OCI-LY3 (cell line): ENCODE results near the gene FBXO42.
A peak's percentile ranks its signal among the peaks of the same experiment; 100 is the strongest.

ENCODE experiments used
- H2AFZ ChIP-seq: fragments of 200-600, 300-600 bp; shearing (Covaris generic); 2 replicates; pipeline ENCODE4 v1.6.0; 2014; ENCODE audit warnings: antibody characterized with exemption, low read depth, low read length
- H3K27ac ChIP-seq: fragments of 200-600, 300-600 bp; sonication (generic); 2 replicates; pipeline ENCODE4 v1.5.1; 2014; ENCODE audit warnings: mild to moderate bottlenecking, low read length, moderate library complexity, mixed read lengths
- H3K27me3 ChIP-seq: fragments of 200-600, 300-600 bp; sonication (generic); 2 replicates; pipeline ENCODE4 v1.6.1; 2014; ENCODE audit warnings: low read depth, low read length, mixed read lengths
- H3K36me3 ChIP-seq: fragments of 200-600, 300-600 bp; sonication (generic); replicated peaks from 2 replicates; pipeline ENCODE3; 2014; ENCODE audit warnings: low read depth, low read length, mixed read lengths
- H3K4me1 ChIP-seq: fragments of 300-600, 200-600 bp; sonication (generic); 2 replicates; pipeline ENCODE4 v1.6.1; 2014; ENCODE audit warnings: low read length, mixed read lengths
- H3K4me2 ChIP-seq: fragments of 200-600, 300-600 bp; sonication (generic); 2 replicates; pipeline ENCODE4 v1.6.1; 2014; ENCODE audit warnings: low read length, mixed read lengths
- H3K4me3 ChIP-seq: fragments of 300-600, 200-600 bp; sonication (generic); 2 replicates; pipeline ENCODE4 v1.5.1; 2014; ENCODE audit warnings: antibody characterized with exemption, mild to moderate bottlenecking, low read length, moderate library complexity
- H3K79me2 ChIP-seq: fragments of 300-600, 200-600 bp; shearing (Covaris generic); 2 replicates; pipeline ENCODE4 v1.6.1; 2014; ENCODE audit warnings: mild to moderate bottlenecking, low read length, mixed read lengths
- H3K9ac ChIP-seq: fragments of 300-600, 200-600 bp; shearing (Covaris generic); 2 replicates; pipeline ENCODE4 v1.6.0; 2014; ENCODE audit warnings: mild to moderate bottlenecking, low read length, moderate library complexity
- H3K9me3 ChIP-seq: fragments of 200-600, 300-600 bp; shearing (Covaris generic); 2 replicates; pipeline ENCODE4 v1.6.1; 2014; ENCODE audit warnings: low read length, mixed read lengths; ENCODE audit not compliant: insufficient read depth
- H4K20me1 ChIP-seq: fragments of 200-600, 300-600 bp; sonication (generic); 2 replicates; pipeline ENCODE4 v1.6.1; 2016; ENCODE audit warnings: low read length, mixed read lengths; ENCODE audit not compliant: insufficient read depth
- CTCF ChIP-seq: fragments of 200-600, 300-600 bp; sonication (generic); IDR thresholded peaks from 2 replicates; pipeline ENCODE4 v1.5.1; 2014; ENCODE audit warnings: antibody characterized with exemption, low read length, low read depth
- EZH2phosphoT487 ChIP-seq: fragments of 200-600 bp; shearing (Covaris generic); IDR thresholded peaks from 2 replicates; pipeline ENCODE4 v1.6.1; 2018; ENCODE audit warnings: antibody characterized with exemption, mixed run types, low read depth

The FBXO42 gene

DNA sequence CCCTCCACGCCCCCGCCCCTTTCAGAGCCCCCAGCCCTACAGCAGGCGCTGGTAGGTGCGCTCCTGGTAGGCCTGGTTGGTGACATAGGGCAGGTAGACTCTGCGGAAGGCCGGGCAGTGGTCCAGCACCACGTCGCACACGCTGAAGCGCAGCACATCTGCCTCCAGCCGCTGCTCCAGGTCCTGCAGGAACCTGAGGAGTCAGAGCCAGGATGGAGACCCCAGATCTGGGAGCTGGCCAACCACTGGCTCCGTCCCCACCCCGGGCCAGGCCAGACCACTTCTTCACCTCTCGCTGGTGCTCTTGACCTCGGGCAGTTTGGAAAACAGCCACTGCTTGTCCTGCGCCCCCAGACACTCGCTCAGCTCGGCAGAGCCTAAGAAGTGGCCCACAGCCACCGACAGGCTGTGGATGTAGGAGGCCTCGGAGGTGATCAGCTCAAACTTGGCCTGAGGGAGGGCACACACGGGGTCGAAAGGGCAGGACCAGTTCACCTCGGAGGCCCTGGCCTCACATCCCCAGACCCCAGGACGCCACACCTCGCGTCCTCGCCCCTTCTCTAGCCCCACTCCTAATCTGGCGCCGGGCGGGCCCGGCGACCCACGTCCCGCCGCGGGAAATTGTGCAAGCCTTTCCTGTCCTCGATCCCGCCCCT lies 146.3 kb downstream of the FBXO42 start:
- H2AFZ ChIP-seq: no peak overlapping the region

GRCh38 chr1:16205334-16205671 lies 147.0 kb downstream of the FBXO42 start:
- no peak overlapping the region for H2AFZ ChIP-seq
- H3K4me1 ChIP-seq: peaks cover 8% of the 10 kb centered on the region; the same call in 1 of the 2 replicates
- H3K27ac ChIP-seq: no peak overlapping the region
- no peak overlapping the region for H3K9ac ChIP-seq
- no peak overlapping the region for H3K4me3 ChIP-seq
- H4K20me1 ChIP-seq: no peaks in the 10 kb centered on the region
- no peaks in the 10 kb centered on the region for H3K27me3 ChIP-seq
- H3K9me3 ChIP-seq: no peaks in the 10 kb centered on the region
- no peak overlapping the region for H3K4me2 ChIP-seq
- H3K79me2 ChIP-seq: no peaks in the 10 kb centered on the region
- no peaks in the 10 kb centered on the region for H3K36me3 ChIP-seq
- no peak for TF ChIP-seq CTCF
- no peak for TF ChIP-seq EZH2phosphoT487

More for the DNA sequence above, 146.3 kb downstream of the FBXO42 start:
- H3K9ac ChIP-seq: peak overlapping the region; percentile 64
- H3K9me3 ChIP-seq: no peaks in the 10 kb centered on the region
- H3K4me1 ChIP-seq: peaks cover 8% of the 10 kb centered on the region; the same call in 1 of the 2 replicates
- TF ChIP-seq CTCF (no peak), EZH2phosphoT487 (no peak)
- H3K4me3 ChIP-seq: peak overlapping the region; percentile 80
- peak overlapping the region; percentile 78 for H3K4me2 ChIP-seq
- no peak overlapping the region for H3K27ac ChIP-seq
- H3K79me2 ChIP-seq: no peaks in the 10 kb centered on the region
- H3K27me3 ChIP-seq: no peaks in the 10 kb centered on the region
- no peaks in the 10 kb centered on the region for H3K36me3 ChIP-seq
- H4K20me1 ChIP-seq: no peaks in the 10 kb centered on the region

DNA sequence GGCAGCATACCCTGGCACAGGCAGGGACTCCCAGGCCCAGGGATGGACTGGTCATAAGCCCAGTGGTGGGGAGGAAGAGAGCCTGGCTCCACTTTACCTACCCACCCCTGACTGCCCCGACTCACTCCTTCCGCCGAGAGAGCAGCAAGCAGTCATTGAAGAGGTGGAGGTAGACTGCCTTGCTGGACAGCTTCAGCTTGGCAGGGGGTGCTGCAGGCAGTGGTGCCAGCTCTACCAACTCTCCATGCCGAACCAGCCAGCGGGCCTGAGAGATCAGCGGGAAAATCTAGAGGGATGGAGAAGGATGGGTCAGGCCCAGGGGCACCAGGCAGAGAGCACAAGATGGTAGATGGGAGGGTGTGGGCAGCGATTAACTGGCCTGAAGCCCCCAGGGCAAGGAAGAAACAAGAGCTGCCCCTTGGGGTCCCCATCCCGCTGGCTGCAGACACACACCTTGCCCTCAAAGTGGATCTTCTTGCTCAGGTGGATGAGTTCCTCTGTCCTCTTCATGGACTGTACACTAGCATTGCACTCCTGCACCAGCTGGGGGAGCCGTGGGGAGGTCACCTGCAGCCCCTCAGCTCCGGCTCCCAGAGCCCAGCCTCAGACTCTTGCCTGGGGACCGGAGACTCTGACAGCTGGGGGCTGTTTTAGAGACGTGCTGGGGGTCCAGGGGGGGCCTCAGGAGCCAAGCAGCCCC lies 147.5 kb downstream of the FBXO42 start:
- Histone ChIP-seq H3K4me3 (no peak overlapping the region), H3K36me3 (no peaks in the 10 kb centered on the region), H3K27me3 (no peaks in the 10 kb centered on the region), H3K9me3 (no peaks in the 10 kb centered on the region), H2AFZ (no peak overlapping the region), H3K4me2 (no peak overlapping the region), H3K27ac (no peak overlapping the region), H3K79me2 (no peaks in the 10 kb centered on the region), H3K9ac (no peak overlapping the region), H4K20me1 (no peaks in the 10 kb centered on the region), H3K4me1 (peaks cover 8% of the 10 kb centered on the region; the same call in 1 of the 2 replicates)
- TF ChIP-seq CTCF (peak; percentile 38), EZH2phosphoT487 (no peak)

DNA sequence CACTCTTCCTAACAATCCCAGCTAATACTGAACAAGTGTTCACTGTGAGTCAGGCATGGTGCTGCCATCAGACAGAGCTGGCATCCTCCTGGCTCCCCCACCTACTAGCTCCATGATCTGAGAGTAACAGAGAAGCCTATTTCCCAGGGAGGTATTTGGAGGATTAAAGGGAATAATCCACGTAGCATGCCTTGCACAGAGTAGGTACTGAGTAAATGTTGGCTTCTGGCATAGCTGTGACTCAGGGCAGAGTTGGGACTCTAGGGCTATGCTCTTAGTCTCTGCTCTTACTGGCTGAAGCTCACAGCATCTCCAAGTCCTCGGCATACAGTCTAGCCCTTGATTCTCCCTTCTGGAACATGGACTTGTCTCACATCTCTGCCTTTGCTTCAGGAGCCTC lies 148.1 kb downstream of the FBXO42 start:
- no peaks in the 10 kb centered on the region for H3K36me3 ChIP-seq
- H3K27ac ChIP-seq: no peak overlapping the region
- H3K27me3 ChIP-seq: no peaks in the 10 kb centered on the region
- TF ChIP-seq EZH2phosphoT487 (no peak), CTCF (no peak)
- H3K9ac ChIP-seq: no peak overlapping the region
- H3K79me2 ChIP-seq: no peaks in the 10 kb centered on the region
- no peak overlapping the region for H2AFZ ChIP-seq
- no peak overlapping the region for H3K4me3 ChIP-seq
- no peaks in the 10 kb centered on the region for H3K9me3 ChIP-seq
- no peak overlapping the region for H3K4me2 ChIP-seq
- no peaks in the 10 kb centered on the region for H4K20me1 ChIP-seq
- H3K4me1 ChIP-seq: peaks cover 8% of the 10 kb centered on the region; the same call in 1 of the 2 replicates
